ENCODE results near the gene ATP5IF1. TPM values are rescaled to one million over a fixed set of nuclear protein-coding genes. Genes with fewer than 3 reads are reported as not detected.

The ATP5IF1 gene
- total and polyA plus RNA-seq, 10 of the 15 experiments (the other 5 are each of a cell fraction or from before 2014, with no cell fraction given): 253 to 1,210 (median 418) TPM

DNA sequence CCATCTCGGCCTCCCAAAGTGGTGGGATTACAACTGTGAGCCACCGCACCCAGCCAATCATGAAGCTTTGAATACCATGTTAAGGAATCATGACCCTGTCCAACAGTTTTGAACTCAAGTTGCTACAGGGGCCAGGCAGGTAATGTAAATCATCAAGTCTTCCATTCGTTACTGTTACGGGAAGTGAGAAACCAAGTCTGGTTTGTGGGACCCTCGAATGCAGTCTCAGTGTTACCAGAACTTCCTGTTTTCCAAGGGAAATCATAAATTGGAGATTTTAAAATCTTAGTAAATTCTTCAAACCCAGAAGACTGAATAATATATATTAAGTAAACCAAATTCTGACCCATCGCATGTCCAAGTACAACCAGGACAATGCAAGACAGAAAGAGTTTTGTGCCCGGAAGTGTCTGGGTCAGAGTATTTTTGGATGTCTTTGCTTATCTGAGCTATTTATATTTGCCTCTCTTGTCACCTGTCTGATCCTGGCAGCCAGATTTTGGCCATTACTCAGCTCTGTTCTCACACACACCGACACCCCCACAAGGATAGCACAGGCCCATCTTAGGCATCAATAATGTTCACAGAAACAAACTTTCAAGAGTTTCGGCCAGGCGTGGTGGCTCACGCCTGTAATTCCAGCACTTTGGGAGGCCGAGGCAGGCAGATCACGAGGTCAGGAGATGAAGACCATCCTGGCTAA lies 8.8 kb downstream of the ATP5IF1 start (continued):
- TF ChIP-seq, protein P1, sequence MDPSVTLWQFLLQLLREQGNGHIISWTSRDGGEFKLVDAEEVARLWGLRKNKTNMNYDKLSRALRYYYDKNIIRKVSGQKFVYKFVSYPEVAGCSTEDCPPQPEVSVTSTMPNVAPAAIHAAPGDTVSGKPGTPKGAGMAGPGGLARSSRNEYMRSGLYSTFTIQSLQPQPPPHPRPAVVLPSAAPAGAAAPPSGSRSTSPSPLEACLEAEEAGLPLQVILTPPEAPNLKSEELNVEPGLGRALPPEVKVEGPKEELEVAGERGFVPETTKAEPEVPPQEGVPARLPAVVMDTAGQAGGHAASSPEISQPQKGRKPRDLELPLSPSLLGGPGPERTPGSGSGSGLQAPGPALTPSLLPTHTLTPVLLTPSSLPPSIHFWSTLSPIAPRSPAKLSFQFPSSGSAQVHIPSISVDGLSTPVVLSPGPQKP (IDR thresholded peaks at IDR 0.05; ENCODE audit: low read depth, low read length): 0 out of 2 replicates have a peak, but pooled peaks have one; percentile 16
- TF ChIP-seq YY1 (IDR thresholded peaks at IDR 0.05; ENCODE audit: low read depth, low read length): peak; percentile 67; the same call in 1 of the 2 replicates
- no peak for TF ChIP-seq RB1 (IDR thresholded peaks at IDR 0.05; ENCODE audit: borderline replicate concordance)
- no peak for TF ChIP-seq KLF5 (IDR thresholded peaks at IDR 0.05; ENCODE audit: partially characterized antibody)
- TF ChIP-seq, protein P2, sequence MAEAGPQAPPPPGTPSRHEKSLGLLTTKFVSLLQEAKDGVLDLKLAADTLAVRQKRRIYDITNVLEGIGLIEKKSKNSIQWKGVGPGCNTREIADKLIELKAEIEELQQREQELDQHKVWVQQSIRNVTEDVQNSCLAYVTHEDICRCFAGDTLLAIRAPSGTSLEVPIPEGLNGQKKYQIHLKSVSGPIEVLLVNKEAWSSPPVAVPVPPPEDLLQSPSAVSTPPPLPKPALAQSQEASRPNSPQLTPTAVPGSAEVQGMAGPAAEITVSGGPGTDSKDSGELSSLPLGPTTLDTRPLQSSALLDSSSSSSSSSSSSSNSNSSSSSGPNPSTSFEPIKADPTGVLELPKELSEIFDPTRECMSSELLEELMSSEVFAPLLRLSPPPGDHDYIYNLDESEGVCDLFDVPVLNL (IDR thresholded peaks at IDR 0.05; ENCODE audit: low read depth, low read length): no peak
- TF ChIP-seq, protein P3, sequence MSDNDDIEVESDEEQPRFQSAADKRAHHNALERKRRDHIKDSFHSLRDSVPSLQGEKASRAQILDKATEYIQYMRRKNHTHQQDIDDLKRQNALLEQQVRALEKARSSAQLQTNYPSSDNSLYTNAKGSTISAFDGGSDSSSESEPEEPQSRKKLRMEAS (IDR thresholded peaks at IDR 0.05; ENCODE audit: low read depth, low read length): no peak
- TF ChIP-seq SUPT20H (IDR thresholded peaks at IDR 0.05; ENCODE audit: borderline replicate concordance, control insufficient read depth, low read depth, low read length): no peak
- TF ChIP-seq ZSCAN29 (IDR thresholded peaks at IDR 0.05): no peak
- TF ChIP-seq ZNF274 (IDR thresholded peaks at IDR 0.05; ENCODE audit: insufficient read depth, insufficient read length): no peak
- TF ChIP-seq, protein P4, sequence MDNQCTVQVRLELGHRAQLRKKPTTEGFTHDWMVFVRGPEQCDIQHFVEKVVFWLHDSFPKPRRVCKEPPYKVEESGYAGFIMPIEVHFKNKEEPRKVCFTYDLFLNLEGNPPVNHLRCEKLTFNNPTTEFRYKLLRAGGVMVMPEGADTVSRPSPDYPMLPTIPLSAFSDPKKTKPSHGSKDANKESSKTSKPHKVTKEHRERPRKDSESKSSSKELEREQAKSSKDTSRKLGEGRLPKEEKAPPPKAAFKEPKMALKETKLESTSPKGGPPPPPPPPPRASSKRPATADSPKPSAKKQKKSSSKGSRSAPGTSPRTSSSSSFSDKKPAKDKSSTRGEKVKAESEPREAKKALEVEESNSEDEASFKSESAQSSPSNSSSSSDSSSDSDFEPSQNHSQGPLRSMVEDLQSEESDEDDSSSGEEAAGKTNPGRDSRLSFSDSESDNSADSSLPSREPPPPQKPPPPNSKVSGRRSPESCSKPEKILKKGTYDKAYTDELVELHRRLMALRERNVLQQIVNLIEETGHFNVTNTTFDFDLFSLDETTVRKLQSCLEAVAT (IDR thresholded peaks at IDR 0.05): no peak
- TF ChIP-seq TCF7 (IDR thresholded peaks at IDR 0.05; ENCODE audit: borderline replicate concordance): no peak
- no peak for TF ChIP-seq RAD21 (IDR thresholded peaks at IDR 0.05; ENCODE audit: insufficient read depth, low read depth, low read length)
- TF ChIP-seq STAT1 (conservative IDR thresholded peaks at IDR 0.05): no peak
- no peak for TF ChIP-seq NRF1 (conservative IDR thresholded peaks at IDR 0.05; ENCODE audit: low read depth, low read length)
- TF ChIP-seq ZNF384 (IDR thresholded peaks at IDR 0.05; ENCODE audit: borderline replicate concordance, low read depth, low read length): no peak
- TF ChIP-seq, protein P5, sequence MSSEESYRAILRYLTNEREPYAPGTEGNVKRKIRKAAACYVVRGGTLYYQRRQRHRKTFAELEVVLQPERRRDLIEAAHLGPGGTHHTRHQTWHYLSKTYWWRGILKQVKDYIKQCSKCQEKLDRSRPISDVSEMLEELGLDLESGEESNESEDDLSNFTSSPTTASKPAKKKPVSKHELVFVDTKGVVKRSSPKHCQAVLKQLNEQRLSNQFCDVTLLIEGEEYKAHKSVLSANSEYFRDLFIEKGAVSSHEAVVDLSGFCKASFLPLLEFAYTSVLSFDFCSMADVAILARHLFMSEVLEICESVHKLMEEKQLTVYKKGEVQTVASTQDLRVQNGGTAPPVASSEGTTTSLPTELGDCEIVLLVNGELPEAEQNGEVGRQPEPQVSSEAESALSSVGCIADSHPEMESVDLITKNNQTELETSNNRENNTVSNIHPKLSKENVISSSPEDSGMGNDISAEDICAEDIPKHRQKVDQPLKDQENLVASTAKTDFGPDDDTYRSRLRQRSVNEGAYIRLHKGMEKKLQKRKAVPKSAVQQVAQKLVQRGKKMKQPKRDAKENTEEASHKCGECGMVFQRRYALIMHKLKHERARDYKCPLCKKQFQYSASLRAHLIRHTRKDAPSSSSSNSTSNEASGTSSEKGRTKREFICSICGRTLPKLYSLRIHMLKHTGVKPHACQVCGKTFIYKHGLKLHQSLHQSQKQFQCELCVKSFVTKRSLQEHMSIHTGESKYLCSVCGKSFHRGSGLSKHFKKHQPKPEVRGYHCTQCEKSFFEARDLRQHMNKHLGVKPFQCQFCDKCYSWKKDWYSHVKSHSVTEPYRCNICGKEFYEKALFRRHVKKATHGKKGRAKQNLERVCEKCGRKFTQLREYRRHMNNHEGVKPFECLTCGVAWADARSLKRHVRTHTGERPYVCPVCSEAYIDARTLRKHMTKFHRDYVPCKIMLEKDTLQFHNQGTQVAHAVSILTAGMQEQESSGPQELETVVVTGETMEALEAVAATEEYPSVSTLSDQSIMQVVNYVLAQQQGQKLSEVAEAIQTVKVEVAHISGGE (CRISPR knock-in tag; IDR thresholded peaks at IDR 0.05): no peak
- TF ChIP-seq NFYA (IDR thresholded peaks at IDR 0.05; ENCODE audit: borderline replicate concordance, low read depth, low read length): no peak
- peak; percentile 93 for TF ChIP-seq SPI1 (IDR thresholded peaks at IDR 0.05; ENCODE audit: borderline replicate concordance, insufficient read depth, low read depth, low read length)
- TF ChIP-seq, protein P6, sequence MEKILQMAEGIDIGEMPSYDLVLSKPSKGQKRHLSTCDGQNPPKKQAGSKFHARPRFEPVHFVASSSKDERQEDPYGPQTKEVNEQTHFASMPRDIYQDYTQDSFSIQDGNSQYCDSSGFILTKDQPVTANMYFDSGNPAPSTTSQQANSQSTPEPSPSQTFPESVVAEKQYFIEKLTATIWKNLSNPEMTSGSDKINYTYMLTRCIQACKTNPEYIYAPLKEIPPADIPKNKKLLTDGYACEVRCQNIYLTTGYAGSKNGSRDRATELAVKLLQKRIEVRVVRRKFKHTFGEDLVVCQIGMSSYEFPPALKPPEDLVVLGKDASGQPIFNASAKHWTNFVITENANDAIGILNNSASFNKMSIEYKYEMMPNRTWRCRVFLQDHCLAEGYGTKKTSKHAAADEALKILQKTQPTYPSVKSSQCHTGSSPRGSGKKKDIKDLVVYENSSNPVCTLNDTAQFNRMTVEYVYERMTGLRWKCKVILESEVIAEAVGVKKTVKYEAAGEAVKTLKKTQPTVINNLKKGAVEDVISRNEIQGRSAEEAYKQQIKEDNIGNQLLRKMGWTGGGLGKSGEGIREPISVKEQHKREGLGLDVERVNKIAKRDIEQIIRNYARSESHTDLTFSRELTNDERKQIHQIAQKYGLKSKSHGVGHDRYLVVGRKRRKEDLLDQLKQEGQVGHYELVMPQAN (conservative IDR thresholded peaks at IDR 0.05): 0 out of 2 replicates have a peak, but pooled peaks have one; percentile 13
- no peak for TF ChIP-seq SREBF2 (IDR thresholded peaks at IDR 0.05; ENCODE audit: low read length)
- TF ChIP-seq PML (IDR thresholded peaks at IDR 0.05; ENCODE audit: low read length): peak; percentile 72
